Suprapubic skin (tissue), 4 donors: ENCODE measurements around the gene NFKBIE. TPM values are rescaled to one million over a fixed set of nuclear protein-coding genes. Genes with fewer than 3 reads are reported as not detected.

ENCODE experiments used
- DNase-seq, 2 donors: peaks; one replicate each; pipeline ENCODE4 v3.0.0-alpha.2; 2019; ENCODE audit warnings: low spot score in 2 of 2
- H3K27ac ChIP-seq: fragments of 200-600 bp; sonication (generic); one replicate; pipeline ENCODE4 v1.5.1; 2019
- H3K27me3 ChIP-seq: fragments of 200-600 bp; sonication (generic); one replicate; pipeline ENCODE4 v1.5.1; 2019
- H3K36me3 ChIP-seq: fragments of 200-600 bp; sonication (generic); one replicate; pipeline ENCODE4 v1.5.1; 2019
- H3K4me1 ChIP-seq: fragments of 200-600 bp; sonication (generic); one replicate; pipeline ENCODE4 v1.5.1; 2019
- H3K4me3 ChIP-seq: fragments of 200-600 bp; sonication (generic); one replicate; pipeline ENCODE4 v1.5.1; 2019; ENCODE audit warnings: mild to moderate bottlenecking
- H3K9me3 ChIP-seq: fragments of 200-600 bp; sonication (generic); one replicate; pipeline ENCODE4 v1.5.1; 2019
- EP300 ChIP-seq: sonication (generic); formaldehyde crosslinking; IDR thresholded peaks from one replicate; pipeline ENCODE4 v1.6.1; 2017; ENCODE audit warnings: antibody characterized with exemption
- POLR2A ChIP-seq, 2 donors: fragments of 450-650 bp; IDR thresholded peaks; one replicate each; pipeline ENCODE4 v1.6.1; 2017; ENCODE audit warnings: antibody characterized with exemption in 2 of 2, mild to moderate bottlenecking in 2 of 2, moderate library complexity in 2 of 2
- POLR2AphosphoS5 ChIP-seq, 3 donors: sonication (generic); formaldehyde crosslinking; IDR thresholded peaks; one replicate each; pipeline ENCODE4 v1.6.1; 2017; ENCODE audit warnings: antibody characterized with exemption in 3 of 3
- WGBS: methylation state at CpG from one replicate; pipeline ENCODE4 v1.1.5; 2018; 5-methylcytosine and 5-hydroxymethylcytosine counted together
- total RNA-seq, 4 donors: library from RNA; depleted of rRNA; stranded (reverse); fragments of >200 nt; gene quantifications; one replicate each; pipeline ENCODE4 v1.1.0, GENCODE V29; 2016
- TF ChIP-seq, protein P1 (sequence below), 2 donors: fragments of 200-600 bp in 1 of 2; fragments of 450-650 bp in 1 of 2; sonication (generic) in 1 of 2; IDR thresholded peaks; one replicate each; pipeline ENCODE4 v1.5.1; 2016 to 2019; ENCODE audit warnings: antibody characterized with exemption in 2 of 2, mild to moderate bottlenecking in 1 of 2, moderate library complexity in 1 of 2

NFKBIE gene
- total RNA-seq, 4 donors from 2014 or later: 12.9 to 25.0 (median 16.1) TPM

GRCh38 chr6:44275271-44275748 is 10.0 kb upstream of the NFKBIE start:
- WGBS: 91% methylated on average over 55 of the region's 59 CpGs
- Histone ChIP-seq H3K27ac (no peak overlapping the region), H3K9me3 (no peaks in the 10 kb centered on the region), H3K27me3 (peaks cover 73% of the 10 kb centered on the region), H3K36me3 (no peaks in the 10 kb centered on the region), H3K4me3 (peak overlapping the region; percentile 41), H3K4me1 (peaks cover 18% of the 10 kb centered on the region)
- no peak for TF ChIP-seq POLR2A (IDR thresholded peaks at IDR 0.05)
- TF ChIP-seq POLR2AphosphoS5 (IDR thresholded peaks at IDR 0.05): no peak
- TF ChIP-seq EP300: no peak
- TF ChIP-seq, protein P1, sequence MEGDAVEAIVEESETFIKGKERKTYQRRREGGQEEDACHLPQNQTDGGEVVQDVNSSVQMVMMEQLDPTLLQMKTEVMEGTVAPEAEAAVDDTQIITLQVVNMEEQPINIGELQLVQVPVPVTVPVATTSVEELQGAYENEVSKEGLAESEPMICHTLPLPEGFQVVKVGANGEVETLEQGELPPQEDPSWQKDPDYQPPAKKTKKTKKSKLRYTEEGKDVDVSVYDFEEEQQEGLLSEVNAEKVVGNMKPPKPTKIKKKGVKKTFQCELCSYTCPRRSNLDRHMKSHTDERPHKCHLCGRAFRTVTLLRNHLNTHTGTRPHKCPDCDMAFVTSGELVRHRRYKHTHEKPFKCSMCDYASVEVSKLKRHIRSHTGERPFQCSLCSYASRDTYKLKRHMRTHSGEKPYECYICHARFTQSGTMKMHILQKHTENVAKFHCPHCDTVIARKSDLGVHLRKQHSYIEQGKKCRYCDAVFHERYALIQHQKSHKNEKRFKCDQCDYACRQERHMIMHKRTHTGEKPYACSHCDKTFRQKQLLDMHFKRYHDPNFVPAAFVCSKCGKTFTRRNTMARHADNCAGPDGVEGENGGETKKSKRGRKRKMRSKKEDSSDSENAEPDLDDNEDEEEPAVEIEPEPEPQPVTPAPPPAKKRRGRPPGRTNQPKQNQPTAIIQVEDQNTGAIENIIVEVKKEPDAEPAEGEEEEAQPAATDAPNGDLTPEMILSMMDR (IDR thresholded peaks at IDR 0.05): no peak
- no peak for DNase-seq

GRCh38 chr6:44273617-44274016 is 8.3 kb upstream of the NFKBIE start:
- no peak for TF ChIP-seq EP300
- TF ChIP-seq POLR2AphosphoS5 (IDR thresholded peaks at IDR 0.05): no peak
- TF ChIP-seq POLR2A (IDR thresholded peaks at IDR 0.05): no peak
- TF ChIP-seq, protein P1 (IDR thresholded peaks at IDR 0.05): no peak
- 87% methylated on average over 1 of the region's 1 CpG for WGBS
- H3K36me3 ChIP-seq: no peaks in the 10 kb centered on the region
- peaks cover 78% of the 10 kb centered on the region for H3K27me3 ChIP-seq
- no peak overlapping the region for H3K4me3 ChIP-seq
- no peaks in the 10 kb centered on the region for H3K9me3 ChIP-seq
- H3K27ac ChIP-seq: no peak overlapping the region
- DNase-seq: no peak
- peaks cover 22% of the 10 kb centered on the region for H3K4me1 ChIP-seq

DNA sequence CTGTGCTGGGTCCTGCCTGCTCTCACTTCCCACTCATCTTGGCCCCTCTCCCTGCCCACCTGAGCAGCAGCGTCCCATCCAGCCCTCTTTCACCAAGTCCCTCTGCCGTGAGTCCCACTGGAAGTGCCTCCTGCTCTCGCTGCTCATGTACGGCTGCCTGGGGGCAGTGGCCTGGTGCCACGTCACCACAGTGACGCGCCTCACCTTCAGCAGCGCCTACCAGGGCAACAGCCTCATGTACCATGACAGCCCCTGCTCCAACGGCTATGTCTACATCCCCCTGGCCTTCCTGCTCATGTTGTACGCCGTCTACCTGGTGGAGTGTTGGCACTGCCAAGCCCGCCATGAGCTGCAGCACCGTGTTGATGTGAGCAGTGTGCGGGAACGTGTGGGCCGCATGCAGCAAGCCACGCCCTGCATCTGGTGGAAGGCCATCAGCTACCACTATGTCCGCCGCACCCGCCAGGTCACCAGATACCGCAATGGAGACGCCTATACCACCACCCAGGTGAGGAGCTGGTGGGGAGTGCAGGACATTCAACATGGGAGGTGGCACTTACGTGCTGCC is 7.7 kb upstream of the NFKBIE start:
- Histone ChIP-seq H3K4me3 (no peak overlapping the region), H3K36me3 (no peaks in the 10 kb centered on the region), H3K27ac (no peak overlapping the region), H3K4me1 (peaks cover 22% of the 10 kb centered on the region), H3K9me3 (no peaks in the 10 kb centered on the region), H3K27me3 (peaks cover 74% of the 10 kb centered on the region)
- TF ChIP-seq EP300 (no peak), POLR2AphosphoS5 (IDR thresholded peaks at IDR 0.05) (no peak), POLR2A (IDR thresholded peaks at IDR 0.05) (no peak)
- TF ChIP-seq, protein P1 (IDR thresholded peaks at IDR 0.05): no peak
- DNase-seq: no peak
- WGBS: 78% methylated on average over 18 of the region's 23 CpGs

DNA sequence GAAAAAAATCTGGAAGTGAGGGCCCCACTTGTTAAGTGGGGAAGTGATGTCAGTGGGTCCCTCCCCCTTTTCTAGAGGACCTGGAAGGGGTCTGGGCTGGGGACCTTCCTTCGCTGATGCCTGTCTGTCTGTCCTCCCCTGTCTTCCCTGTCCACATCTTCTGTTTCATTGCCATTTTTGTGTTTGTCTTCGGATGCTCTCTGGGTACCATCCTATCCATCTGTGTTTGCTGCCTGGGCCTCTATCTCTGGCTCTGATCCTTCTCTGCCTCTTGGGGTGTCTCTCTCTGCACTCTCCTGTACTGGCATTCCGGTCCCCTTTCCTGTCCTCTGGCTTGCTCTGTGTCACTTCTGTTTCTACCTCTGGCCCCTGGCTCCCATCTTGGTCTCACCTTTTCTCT is 7.2 kb upstream of the NFKBIE start:
- Histone ChIP-seq H3K4me3 (no peak overlapping the region), H3K27me3 (peaks cover 69% of the 10 kb centered on the region), H3K4me1 (peaks cover 22% of the 10 kb centered on the region), H3K27ac (no peak overlapping the region), H3K36me3 (no peaks in the 10 kb centered on the region), H3K9me3 (no peaks in the 10 kb centered on the region)
- no peak for DNase-seq
- TF ChIP-seq POLR2AphosphoS5 (IDR thresholded peaks at IDR 0.05): no peak
- no peak for TF ChIP-seq EP300
- TF ChIP-seq, protein P1 (IDR thresholded peaks at IDR 0.05): no peak
- no peak for TF ChIP-seq POLR2A (IDR thresholded peaks at IDR 0.05)
- WGBS: 89% methylated on average over 3 of the region's 3 CpGs

- TF ChIP-seq, protein P1 (IDR thresholded peaks at IDR 0.05): no peak
- TF ChIP-seq POLR2A (IDR thresholded peaks at IDR 0.05): no peak
- no peak for TF ChIP-seq EP300
- TF ChIP-seq POLR2AphosphoS5 (IDR thresholded peaks at IDR 0.05): no peak
- H3K4me1 ChIP-seq: peaks cover 22% of the 10 kb centered on the region
- no peak overlapping the region for H3K27ac ChIP-seq
- H3K9me3 ChIP-seq: no peaks in the 10 kb centered on the region
- no peak overlapping the region for H3K4me3 ChIP-seq
- DNase-seq: no peak
- WGBS: 73% methylated on average over 3 of the region's 3 CpGs
- H3K36me3 ChIP-seq: no peaks in the 10 kb centered on the region
- peaks cover 63% of the 10 kb centered on the region for H3K27me3 ChIP-seq
Observed at GRCh38 chr6:44271914-44272313, 6.6 kb upstream of the NFKBIE start.
